Activated CD4-positive, alpha-beta T cell treated with anti-CD3 and anti-CD28 coated beads for 4 hours (primary cell): Measurements from ENCODE around the gene F8.
A peak's percentile ranks its signal among the peaks of the same experiment; 100 is the strongest.
"Not testable (repeated sequence)": the region's sequence is repeated elsewhere in the genome, so short reads cannot be mapped to it uniquely, and the experiment has no call there.

Source experiments
- DNase-seq, 2 donors: peaks; one replicate each; pipeline ENCODE4 v3.0.0-alpha.2; 2020

The F8 gene

DNA sequence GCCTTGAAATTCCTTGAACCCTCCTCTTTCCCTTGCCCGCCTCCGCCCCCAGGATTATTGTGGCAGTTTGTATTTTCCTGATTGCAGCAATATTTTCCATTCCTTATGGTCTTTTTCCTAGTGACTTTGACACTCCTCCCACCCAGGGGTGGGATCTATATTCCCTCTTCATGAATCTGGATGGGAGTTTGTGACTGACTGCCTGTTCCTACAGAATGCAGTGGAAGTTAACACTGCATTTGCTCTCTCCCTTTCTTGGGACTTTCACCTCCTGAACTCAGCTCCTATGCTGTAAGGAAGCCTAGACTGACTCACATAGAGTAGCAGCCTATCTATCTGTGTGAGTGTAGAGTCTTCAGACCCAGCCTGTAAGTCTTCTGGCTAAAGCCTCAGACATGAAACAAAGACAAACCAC lies 6.4 kb upstream of the F8 start:
- DNase-seq = no peak

DNA sequence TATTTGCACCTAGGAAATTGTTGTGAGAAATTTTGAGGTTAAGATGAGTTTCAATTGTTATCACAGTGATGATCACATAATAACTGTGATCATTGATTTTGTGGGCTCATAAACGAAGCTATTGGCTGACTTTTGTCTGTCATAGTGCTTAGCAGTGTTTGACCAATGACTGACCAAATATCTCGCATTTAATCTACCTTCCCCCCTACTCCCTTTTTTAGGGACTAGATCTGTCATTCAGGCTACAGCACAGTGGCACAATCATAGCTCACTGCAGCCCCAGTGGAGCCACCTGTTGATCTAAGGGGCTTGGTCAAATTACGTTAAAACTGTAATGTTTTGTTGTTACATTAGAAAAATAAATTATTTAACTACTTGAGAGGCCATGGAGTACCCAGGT lies 5.6 kb upstream of the F8 start:
- no peak for DNase-seq

DNA sequence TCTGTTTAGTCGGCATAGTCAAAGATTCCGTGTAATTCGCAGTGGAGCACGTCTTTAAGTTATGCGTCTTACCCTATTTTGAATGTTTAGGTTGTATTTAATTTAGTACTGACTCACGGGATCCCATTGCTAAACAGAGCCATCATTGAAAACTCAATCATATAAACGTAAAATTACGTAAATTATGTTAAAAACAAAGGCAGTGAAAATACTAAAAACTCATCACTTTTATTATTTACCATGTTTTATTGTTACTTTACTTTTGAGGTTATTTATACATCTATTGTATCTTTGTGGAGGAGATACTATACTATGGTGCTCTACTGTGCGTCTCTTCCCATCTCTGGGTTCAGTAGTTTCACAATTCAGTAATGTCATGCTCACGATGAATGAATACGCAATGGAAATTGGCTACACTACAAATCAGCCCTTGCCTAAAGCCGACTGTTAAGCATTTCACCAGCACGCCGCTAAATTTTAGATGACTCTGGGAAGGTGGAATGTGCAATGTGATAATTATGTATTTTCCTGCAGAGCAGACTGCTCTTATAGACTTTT lies 5.1 kb upstream of the F8 start:
- DNase-seq = peak; percentile 4 to 6

DNA sequence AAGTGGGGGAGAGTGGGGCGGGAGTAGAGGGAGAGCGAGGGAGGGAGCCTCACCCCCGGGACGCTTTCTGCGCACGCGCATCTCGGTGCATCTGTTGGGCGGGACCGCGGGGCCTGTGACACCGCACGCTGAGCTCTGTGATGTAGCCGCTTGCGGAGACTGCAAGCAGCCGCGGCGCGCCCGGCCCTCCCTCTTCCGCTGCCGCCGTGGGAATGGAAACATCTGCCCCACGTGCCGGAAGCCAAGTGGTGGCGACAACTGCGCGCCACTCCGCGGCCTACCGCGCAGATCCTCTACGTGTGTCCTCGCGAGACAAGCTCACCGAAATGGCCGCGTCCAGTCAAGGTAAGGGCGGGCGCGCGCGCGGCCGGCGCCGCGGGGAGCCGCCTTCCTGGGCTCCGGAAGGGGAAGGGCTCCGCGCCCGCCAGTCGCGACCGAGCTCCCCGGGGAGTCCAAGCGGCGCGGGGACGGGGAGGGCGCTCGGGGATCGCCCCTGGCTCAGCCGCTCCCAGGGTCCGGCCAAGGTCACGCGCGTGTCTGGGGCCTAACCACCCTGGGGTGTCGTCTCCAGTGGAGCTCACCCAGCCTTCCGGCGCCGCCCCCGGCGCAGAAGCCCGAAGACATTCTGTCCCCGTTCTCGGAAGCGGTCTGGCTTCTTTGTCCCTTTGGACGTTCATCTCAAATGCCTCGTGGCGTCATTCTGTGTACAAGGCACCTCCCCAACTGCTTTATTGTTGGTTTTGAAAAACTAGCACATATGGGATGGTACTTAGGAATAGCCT lies 4.4 kb upstream of the F8 start, which contains the start of gene FUNDC2:
TSS of gene FUNDC2 (plus strand) at position 118 of the 782 bp plus-strand sequence. CDS start at position 213, 95 bp downstream.
- DNase-seq = peak; percentile 89 to 91

- DNase-seq = no peak
Observed at GRCh38 chrX:155026420-155026726, 3.9 kb upstream of the F8 start.

DNA sequence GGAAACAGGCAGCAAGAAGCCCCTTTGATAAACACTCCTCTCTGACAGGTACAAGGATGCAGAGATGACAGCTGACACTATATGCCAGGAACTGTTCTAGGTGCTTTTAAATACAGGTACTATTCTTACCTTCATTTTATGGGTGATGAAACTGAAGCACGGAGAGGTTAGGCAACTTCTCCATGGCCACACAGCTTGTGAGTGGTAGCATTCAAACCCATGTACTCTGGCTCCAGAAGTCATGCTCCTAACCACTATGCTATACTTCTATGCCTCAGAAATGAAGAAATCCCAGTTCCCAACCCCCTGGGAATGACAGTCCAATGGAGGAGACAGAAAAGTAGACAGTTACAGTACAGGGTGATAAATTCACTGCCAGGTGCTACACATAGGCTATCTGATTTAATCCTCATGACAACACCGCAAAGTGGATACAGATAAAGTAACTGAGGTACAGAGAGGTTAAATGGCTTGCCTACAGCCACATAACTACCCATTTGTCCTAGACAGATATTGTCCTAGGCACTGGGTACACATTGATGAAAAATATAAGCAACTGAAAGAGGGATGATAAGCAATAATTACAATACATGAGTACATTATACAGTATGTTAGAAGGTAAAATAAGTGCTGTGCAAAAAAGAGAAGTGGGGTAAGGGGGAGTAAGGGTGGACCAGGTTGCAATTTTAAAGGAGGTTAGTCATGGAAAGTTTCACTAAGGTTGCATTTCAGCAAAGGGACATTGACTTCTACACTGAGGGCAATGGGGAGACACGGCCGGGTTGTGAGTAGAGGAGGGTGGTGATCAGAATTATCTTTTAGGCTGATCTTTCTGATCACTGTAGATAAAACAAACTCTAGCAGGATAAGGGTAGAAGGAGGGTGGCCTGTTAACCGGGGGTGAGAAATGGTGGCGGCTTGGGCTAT lies 1.6 kb upstream of the F8 start:
- no peak for DNase-seq

- no peak for DNase-seq
Observed at GRCh38 chrX:155020591-155020990, 1.9 kb downstream of the F8 start.

DNA sequence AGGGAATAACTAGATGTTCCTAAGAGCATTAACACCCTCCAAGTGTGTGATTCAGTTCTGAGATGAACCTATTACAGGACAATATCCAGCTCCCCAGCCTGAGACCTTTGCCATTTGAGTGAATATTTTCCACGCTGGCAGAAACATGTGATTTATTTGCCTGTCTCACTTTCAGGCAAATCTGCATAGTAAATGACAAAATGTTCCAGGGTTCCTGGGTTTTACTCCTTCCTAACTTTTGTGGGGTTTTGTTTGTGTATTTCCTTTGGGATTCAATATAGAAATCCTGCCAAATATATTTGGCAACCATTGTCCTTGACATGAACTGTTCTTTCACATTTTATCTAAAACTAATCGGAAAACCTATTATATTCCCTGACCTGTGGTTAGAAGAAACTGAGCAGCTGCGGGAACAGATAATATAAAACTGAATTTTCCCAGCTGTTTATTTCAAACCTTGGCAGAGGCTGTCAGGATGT lies 12.5 kb downstream of the F8 start:
- DNase-seq = no peak

- DNase-seq = not testable (repeated sequence)
Observed at GRCh38 chrX:155008578-155008977, 13.9 kb downstream of the F8 start.

DNA sequence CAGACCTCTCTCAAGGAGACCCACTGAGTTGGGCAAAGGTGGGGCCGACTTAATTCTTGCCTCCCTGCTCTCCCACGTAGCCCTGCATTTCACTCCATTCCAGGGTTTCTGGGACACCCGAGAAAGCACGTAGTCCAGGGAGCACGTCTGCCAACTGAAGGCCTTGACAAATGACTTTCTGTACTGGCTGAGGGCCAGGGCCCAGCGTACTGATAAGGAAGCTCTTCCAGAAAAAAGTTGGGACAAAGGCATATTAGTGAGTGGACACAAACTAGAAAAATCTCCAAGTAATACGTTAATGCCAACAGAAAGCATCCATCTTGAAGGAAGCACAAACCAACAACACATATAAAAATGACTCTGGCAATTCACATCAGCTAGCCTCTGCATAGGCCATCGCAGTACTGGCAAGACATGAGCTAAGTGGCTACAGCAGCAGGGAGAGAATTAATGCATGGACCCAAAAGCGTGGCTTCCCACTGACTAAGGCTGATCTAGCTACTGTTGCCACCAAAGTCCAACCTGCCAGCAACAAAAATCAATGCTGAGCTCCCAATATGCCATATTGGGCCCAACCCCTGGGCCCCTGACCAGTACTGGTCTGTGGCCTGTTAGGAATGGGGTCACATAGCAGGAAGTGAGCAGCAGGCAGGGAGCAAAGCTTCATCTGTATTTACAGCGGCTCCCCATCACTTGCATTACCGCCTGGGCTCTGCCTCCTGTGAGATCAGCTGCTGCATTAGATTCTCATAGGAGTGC lies 15.4 kb downstream of the F8 start:
- DNase-seq = not testable (repeated sequence)

GRCh38 chrX:155006379-155006778 lies 16.1 kb downstream of the F8 start:
- not testable (repeated sequence) for DNase-seq

DNA sequence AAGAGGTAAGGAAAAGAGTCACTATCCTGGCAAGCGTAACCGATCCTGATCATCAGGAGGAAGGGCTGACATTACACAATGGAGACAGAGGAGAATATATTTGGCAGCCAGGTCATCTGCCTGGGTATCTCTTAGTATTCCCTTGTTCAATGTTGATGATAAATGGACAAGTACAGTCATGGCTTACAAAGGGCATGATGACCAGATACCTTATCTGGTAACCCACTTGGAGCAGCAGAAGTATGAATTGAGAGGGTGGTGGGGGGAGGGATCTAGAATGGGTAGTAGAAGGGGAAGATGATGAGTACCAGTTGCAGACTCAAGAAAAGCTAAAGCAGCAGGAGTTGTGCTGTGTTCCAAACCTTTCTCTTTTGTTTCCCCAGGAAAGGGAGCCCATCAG lies 17.3 kb downstream of the F8 start:
- DNase-seq = no peak

GRCh38 chrX:155001873-155002272 lies 20.6 kb downstream of the F8 start:
- DNase-seq = no peak

- DNase-seq = no peak
Observed at GRCh38 chrX:155000841-155001240, 21.7 kb downstream of the F8 start.

DNA sequence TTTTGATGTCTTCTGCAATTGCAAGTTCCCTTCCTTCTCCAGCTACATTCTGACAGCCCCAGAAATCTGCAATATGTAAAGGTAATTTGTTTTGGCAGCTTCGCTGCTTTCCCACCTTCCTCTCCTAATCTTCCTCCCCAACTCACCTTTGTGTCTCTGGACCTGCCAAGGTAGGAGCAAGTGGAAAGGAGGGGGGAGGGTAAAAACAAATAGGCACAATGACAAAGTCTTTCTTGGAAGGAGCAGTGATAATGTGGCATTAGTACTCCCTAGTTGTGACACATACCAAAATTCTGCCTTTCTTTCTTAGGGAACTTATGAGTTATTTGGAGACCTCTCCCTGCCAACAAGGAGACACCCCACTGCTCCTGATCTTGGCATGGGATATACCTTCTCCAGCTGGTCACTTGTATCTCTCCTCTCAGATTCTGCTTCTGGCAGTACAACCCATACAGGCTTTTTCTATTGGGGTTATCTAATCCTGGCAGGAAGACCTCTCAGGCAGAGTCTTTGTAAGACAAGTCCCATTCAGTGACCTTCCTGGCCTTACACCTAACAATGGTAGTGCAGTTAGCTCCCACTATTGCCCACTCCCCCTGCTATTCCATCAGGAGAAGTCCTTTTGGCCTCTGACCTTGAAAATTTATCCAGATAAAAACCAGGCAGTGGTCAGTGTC lies 24.2 kb downstream of the F8 start:
- no peak for DNase-seq

DNA sequence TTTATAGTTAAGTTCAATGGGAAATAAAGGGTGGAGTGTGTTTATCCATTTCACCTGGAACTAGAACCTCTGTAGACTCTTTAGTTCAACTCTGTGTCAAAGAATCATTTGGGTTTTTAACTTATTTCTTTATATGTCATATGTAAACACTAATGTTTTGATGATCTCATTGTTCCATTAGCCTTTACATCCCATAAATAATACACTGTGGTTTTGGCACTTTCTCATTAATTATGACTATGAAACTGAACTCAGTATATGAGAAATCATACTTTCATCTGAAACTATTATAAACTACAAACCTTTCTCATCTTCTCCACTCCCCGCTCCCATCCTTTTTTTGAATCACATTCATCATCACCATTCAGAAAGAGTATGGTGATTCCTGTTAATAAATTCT lies 31.0 kb downstream of the F8 start:
- no peak for DNase-seq

GRCh38 chrX:154991039-154991438 lies 31.5 kb downstream of the F8 start:
- peak in 1 of 2 donors; percentile 14 for DNase-seq

GRCh38 chrX:154990496-154990895 lies 32.0 kb downstream of the F8 start:
- DNase-seq = no peak

GRCh38 chrX:154988719-154989118 lies 33.8 kb downstream of the F8 start:
- DNase-seq = no peak

DNA sequence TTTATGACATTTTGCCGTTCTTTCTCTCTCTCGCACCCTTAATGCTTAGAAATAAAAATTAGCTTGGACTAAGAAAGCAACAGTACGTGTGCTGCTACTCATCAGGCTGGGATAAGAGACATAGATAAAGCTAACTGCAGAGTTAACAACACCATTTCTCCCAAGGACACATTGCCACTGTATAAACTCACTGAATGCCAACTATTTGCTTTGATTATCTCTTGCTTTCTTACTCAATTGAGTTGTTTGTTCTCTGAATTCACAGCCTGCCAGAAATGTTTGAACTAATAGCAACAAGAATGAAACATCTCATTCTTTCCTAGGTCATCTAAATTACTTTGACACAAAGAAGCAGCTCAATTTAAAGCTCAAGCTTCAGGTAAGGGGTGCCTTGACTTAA lies 34.6 kb downstream of the F8 start:
- DNase-seq = no peak

GRCh38 chrX:154986826-154987575 lies 35.5 kb downstream of the F8 start:
- DNase-seq = no peak

- DNase-seq = no peak
Observed at GRCh38 chrX:154981116-154981411, 41.5 kb downstream of the F8 start.
